HG02973 (cell line): ENCODE data around the gene ZNF57.
"Not testable (repeated sequence)": the region's sequence is repeated elsewhere in the genome, so short reads cannot be mapped to it uniquely, and the experiment has no call there.

Source experiments
- ATAC-seq: cut with Tn5 transposase; IDR thresholded peaks from one replicate; pipeline ENCODE4 v1.9.1; 2021; ENCODE audit warnings: moderate library complexity; ENCODE audit not compliant: unreplicated experiment

ZNF57 gene

GRCh38 chr19:2950286-2951124 is 49.8 kb downstream of the ZNF57 start:
- peak; percentile 84 for ATAC-seq

GRCh38 chr19:2952953-2953481 is 52.3 kb downstream of the ZNF57 start:
- no peak for ATAC-seq

GRCh38 chr19:2957160-2957559 is 56.4 kb downstream of the ZNF57 start:
- ATAC-seq = no peak

GRCh38 chr19:2960120-2960519 is 59.4 kb downstream of the ZNF57 start:
- ATAC-seq = no peak

GRCh38 chr19:2962018-2962670 is 61.4 kb downstream of the ZNF57 start:
- ATAC-seq = no peak

- no peak for ATAC-seq
These were observed 62.4 kb downstream of the ZNF57 start for GRCh38 chr19:2963122-2963521.

- not testable (repeated sequence) for ATAC-seq
These were observed 62.9 kb downstream of the ZNF57 start for GRCh38 chr19:2963631-2964030.

GRCh38 chr19:2964874-2965273 is 64.1 kb downstream of the ZNF57 start:
- no peak for ATAC-seq

- ATAC-seq = no peak
These were observed 67.2 kb downstream of the ZNF57 start for GRCh38 chr19:2967972-2968371.
